CD4-positive, alpha-beta T cell treated with Interleukin-4 for 4 hours (primary cell): ENCODE measurements around the gene STYK1.
"Not testable (repeated sequence)": the region's sequence is repeated elsewhere in the genome, so short reads cannot be mapped to it uniquely, and the experiment has no call there.

Experiments used
- DNase-seq: peaks from one replicate; pipeline ENCODE4 v3.0.0-alpha.2; 2020

Gene STYK1

GRCh38 chr12:10618338-10618987, 55.4 kb downstream of the STYK1 start:
- no peak for DNase-seq

- no peak for DNase-seq
Measured at GRCh38 chr12:10617863-10618262, 56.0 kb downstream of the STYK1 start.

GRCh38 chr12:10615532-10615931, 58.3 kb downstream of the STYK1 start:
- no peak for DNase-seq

- no peak for DNase-seq
Measured at GRCh38 chr12:10614056-10614370, 59.8 kb downstream of the STYK1 start.

- DNase-seq: peak; percentile 97
Measured at GRCh38 chr12:10613349-10614055, 60.4 kb downstream of the STYK1 start, which contains the start of gene MAGOHB. MAGOHB (minus strand) TSS chr12:10613609; CDS start chr12:10613532, 77 bp downstream.

- DNase-seq: no peak
Measured at GRCh38 chr12:10612984-10613348, 60.9 kb downstream of the STYK1 start.

- DNase-seq: no peak
Measured at GRCh38 chr12:10612110-10612509, 61.7 kb downstream of the STYK1 start.

- DNase-seq: not testable (repeated sequence)
Measured at GRCh38 chr12:10611258-10611657, 62.6 kb downstream of the STYK1 start.

GRCh38 chr12:10610188-10610587, 63.7 kb downstream of the STYK1 start:
- no peak for DNase-seq

GRCh38 chr12:10607885-10608458, 65.9 kb downstream of the STYK1 start:
- DNase-seq: no peak

GRCh38 chr12:10601860-10602259, 72.0 kb downstream of the STYK1 start:
- DNase-seq: no peak

GRCh38 chr12:10600988-10601387, 72.9 kb downstream of the STYK1 start:
- no peak for DNase-seq

- peak; percentile 34 for DNase-seq
Measured at GRCh38 chr12:10595881-10596280, 78.0 kb downstream of the STYK1 start.

GRCh38 chr12:10590966-10591365, 82.9 kb downstream of the STYK1 start:
- no peak for DNase-seq

- DNase-seq: no peak
Measured at GRCh38 chr12:10584415-10584814, 89.4 kb downstream of the STYK1 start.

GRCh38 chr12:10582704-10583103, 91.1 kb downstream of the STYK1 start:
- no peak for DNase-seq

- DNase-seq: not testable (repeated sequence)
Measured at GRCh38 chr12:10582133-10582532, 91.7 kb downstream of the STYK1 start.

- DNase-seq: no peak
Measured at GRCh38 chr12:10574307-10574706, 99.5 kb downstream of the STYK1 start.

- DNase-seq: not testable (repeated sequence)
Measured at GRCh38 chr12:10572021-10572490, 101.8 kb downstream of the STYK1 start.

GRCh38 chr12:10571141-10571540, 102.7 kb downstream of the STYK1 start:
- DNase-seq: no peak
